ENCODE results near the gene LRRC4C.

- TF ChIP-seq CTCF (conservative IDR thresholded peaks at IDR 0.05 in 1 of 2, IDR thresholded peaks at IDR 0.05 in 1 of 2; ENCODE audit: low read depth in 1 of 2, low read length in 2 of 2) (no peak), EZH2 (IDR thresholded peaks at IDR 0.05; ENCODE audit: low read length, missing control alignments) (no peak)
Observed at GRCh38 chr11:41486424-41486823, 27.0 kb upstream of the LRRC4C start.

All from fibroblast of lung (primary cell).